ENCODE data around the gene SH3PXD2A. TPM values are rescaled to one million over a fixed set of nuclear protein-coding genes. Genes with fewer than 3 reads are reported as not detected.

Gene SH3PXD2A
- total and polyA plus RNA-seq, 10 of the 15 experiments (the other 5 are each of a cell fraction or from before 2014, with no cell fraction given), result 0.63 to 14.0 (median 4.4) TPM

GRCh38 chr10:103879831-103880230 is 24.5 kb upstream of the SH3PXD2A start:
- ChIA-PET POLR2A (no interaction called here), SMC1A (ENCODE audit: uncharacterized antibody, unreplicated experiment) (interaction anchor here (1.4 kb wide), 1 partner anchor 33 kb away, joined by 3 read pairs; no protein-coding TSS in a partner anchor), RAD21 (ENCODE audit: unreplicated experiment) (no interaction called here), CTCF (interaction anchor here (3.1 kb wide), 1 partner anchor 168 kb away, joined by 12 read pairs; no protein-coding TSS in a partner anchor)
- Histone ChIP-seq H3K4me3 (no peak overlapping the region), H3K36me3 (ENCODE audit: control insufficient read depth in 2 of 2, insufficient read depth in 2 of 2, low read length in 1 of 2) (peaks cover 0 to 11% of the 10 kb centered on the region in 2 experiments; a peak in 1 of 4 replicates), H3K9ac (ENCODE audit: control insufficient read depth, insufficient read depth, low read length) (no peak overlapping the region), H3K27me3 (replicated peaks in 1 of 2; ENCODE audit: control insufficient read depth in 2 of 2, insufficient read depth in 2 of 2, low read length in 1 of 2) (no peaks in the 10 kb centered on the region), H3K79me2 (ENCODE audit: control insufficient read depth, insufficient read depth, low read length) (no peaks in the 10 kb centered on the region), H3K4me1 (ENCODE audit: control insufficient read depth, insufficient read depth, low read length) (no peaks in the 10 kb centered on the region), H3K27ac (ENCODE audit: control insufficient read depth, insufficient read depth) (no peak overlapping the region), H3K9me3 (replicated peaks; ENCODE audit: control insufficient read depth, insufficient read depth, low read length) (no peaks in the 10 kb centered on the region), H2AFZ (ENCODE audit: control insufficient read depth, low read depth, low read length) (no peak overlapping the region), H4K20me1 (ENCODE audit: control insufficient read depth, insufficient read depth) (no peaks in the 10 kb centered on the region), H3K4me2 (ENCODE audit: control insufficient read depth, insufficient read depth) (no peak overlapping the region)
- ATAC-seq, result no peak
- FAIRE-seq, result no peak
- WGBS (ENCODE audit: insufficient coverage, insufficient replicate concordance, low lambda C conversion rate, missing lambda C conversion rate), result 94% methylated on average over 7 of the region's 7 CpGs
- BruUV-seq (replicated peaks), result no TSS peak
- in situ Hi-C loops (cut with MboI) (no loop called here), intact Hi-C loops (cut with micrococcal nuclease; ENCODE audit: unreplicated experiment) (no loop called here)
- DNase-seq (ENCODE audit: low read depth, low spot score), result no peak
- TF ChIP-seq RELB (IDR thresholded peaks at IDR 0.05; ENCODE audit: low read depth) (no peak), LARP7 (IDR thresholded peaks at IDR 0.05) (no peak), BMI1 (IDR thresholded peaks at IDR 0.05; ENCODE audit: borderline replicate concordance) (no peak), BACH1 (IDR thresholded peaks at IDR 0.05; ENCODE audit: borderline replicate concordance) (no peak), ZNF207 (IDR thresholded peaks at IDR 0.05; ENCODE audit: borderline replicate concordance) (no peak)

DNA sequence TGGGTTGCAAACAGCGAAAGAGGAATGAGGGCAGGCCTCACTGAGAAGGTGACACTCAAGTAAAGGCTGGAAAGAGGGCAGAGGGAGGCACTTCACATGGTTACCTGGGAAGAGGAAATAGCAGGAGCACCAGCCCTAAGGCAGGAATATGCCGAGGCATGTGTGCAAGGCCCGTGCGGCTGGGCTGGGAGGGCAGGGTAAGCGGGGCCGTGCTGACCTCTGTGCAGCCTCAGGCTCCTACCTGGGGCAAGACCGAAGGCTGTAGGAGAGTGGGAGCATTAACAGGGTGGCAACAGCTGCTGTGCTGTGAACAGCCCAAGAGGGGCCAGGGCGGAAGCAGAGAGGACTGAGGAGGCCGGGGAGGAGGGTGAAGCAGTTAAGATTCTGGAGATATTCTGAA is 24.0 kb upstream of the SH3PXD2A start:
- SMC1A ChIA-PET (ENCODE audit: uncharacterized antibody, unreplicated experiment), result interaction anchor here (1.4 kb wide), 1 partner anchor 33 kb away, joined by 3 read pairs; no protein-coding TSS in a partner anchor
- H3K36me3 ChIP-seq (ENCODE audit: control insufficient read depth in 2 of 2, insufficient read depth in 2 of 2, low read length in 1 of 2), result peaks cover 0 to 11% of the 10 kb centered on the region in 2 experiments; a peak in 1 of 4 replicates
- CTCF ChIA-PET, result interaction anchor here (3.1 kb wide), 1 partner anchor 167 kb away, joined by 12 read pairs; no protein-coding TSS in a partner anchor
- H3K27ac ChIP-seq (ENCODE audit: control insufficient read depth, insufficient read depth), result no peak overlapping the region
- H3K9me3 ChIP-seq (replicated peaks; ENCODE audit: control insufficient read depth, insufficient read depth, low read length), result no peaks in the 10 kb centered on the region
- intact Hi-C loops (cut with micrococcal nuclease; ENCODE audit: unreplicated experiment), result no loop called here
- RAD21 ChIA-PET (ENCODE audit: unreplicated experiment), result no interaction called here
- no peak overlapping the region for H2AFZ ChIP-seq (ENCODE audit: control insufficient read depth, low read depth, low read length)
- H3K4me1 ChIP-seq (ENCODE audit: control insufficient read depth, insufficient read depth, low read length), result no peaks in the 10 kb centered on the region
- in situ Hi-C loops (cut with MboI), result no loop called here
- no peak for DNase-seq (ENCODE audit: low read depth, low spot score)
- no peaks in the 10 kb centered on the region for H3K27me3 ChIP-seq (replicated peaks in 1 of 2; ENCODE audit: control insufficient read depth in 2 of 2, insufficient read depth in 2 of 2, low read length in 1 of 2)
- ATAC-seq, result no peak
- H3K79me2 ChIP-seq (ENCODE audit: control insufficient read depth, insufficient read depth, low read length), result no peaks in the 10 kb centered on the region
- POLR2A ChIA-PET, result no interaction called here
- no peak overlapping the region for H3K4me2 ChIP-seq (ENCODE audit: control insufficient read depth, insufficient read depth)
- FAIRE-seq, result no peak
- 87% methylated on average over 8 of the region's 9 CpGs for WGBS (ENCODE audit: insufficient coverage, insufficient replicate concordance, low lambda C conversion rate, missing lambda C conversion rate)
- BruUV-seq (replicated peaks), result no TSS peak
- H3K4me3 ChIP-seq, result no peak overlapping the region
- H3K9ac ChIP-seq (ENCODE audit: control insufficient read depth, insufficient read depth, low read length), result no peak overlapping the region
- no peaks in the 10 kb centered on the region for H4K20me1 ChIP-seq (ENCODE audit: control insufficient read depth, insufficient read depth)
- TF ChIP-seq GATAD2B (conservative IDR thresholded peaks at IDR 0.05; ENCODE audit: low read depth) (no peak), POU2F2 (IDR thresholded peaks at IDR 0.05; ENCODE audit: borderline replicate concordance, low read depth, low read length) (no peak), IRF5 (IDR thresholded peaks at IDR 0.05; ENCODE audit: borderline replicate concordance) (no peak), POLR2AphosphoS5 (IDR thresholded peaks at IDR 0.05; ENCODE audit: low read length) (no peak), CBX3 (IDR thresholded peaks at IDR 0.05; ENCODE audit: borderline replicate concordance, low read depth) (no peak), RELA (IDR thresholded peaks at IDR 0.05; ENCODE audit: borderline replicate concordance, partially characterized antibody) (no peak), ETV6 (conservative IDR thresholded peaks at IDR 0.05 in 1 of 2, IDR thresholded peaks at IDR 0.05 in 1 of 2; ENCODE audit: borderline replicate concordance in 1 of 2, low read depth in 1 of 2) (no peak)

Measured in GM12878 (cell line).